Naive thymus-derived CD4-positive, alpha-beta T cell (primary cell): ENCODE data around the gene FBRSL1. TPM values are rescaled to one million over a fixed set of nuclear protein-coding genes. Genes with fewer than 3 reads are reported as not detected.
"Not testable (repeated sequence)": the region's sequence is repeated elsewhere in the genome, so short reads cannot be mapped to it uniquely, and the experiment has no call there.

ENCODE experiments used
- ATAC-seq: fragments of 150-1000 bp; cut with Tn5 transposase; 2 replicates; pipeline ENCODE4 v1.10.0; 2021; ENCODE audit warnings: mild to moderate bottlenecking, moderate library complexity
- CTCF ChIA-PET: fragments of 350-600 bp; sonication (Branson Sonifier 250); formaldehyde crosslinking; loops from one replicate; lab custom pipeline; 2021; ENCODE audit warnings: antibody characterized with exemption; lab: Charles Lee
- POLR2A ChIA-PET: fragments of 350-600 bp; sonication (Branson Sonifier 250); formaldehyde crosslinking; loops from one replicate; lab custom pipeline; 2021; ENCODE audit warnings: antibody characterized with exemption, inconsistent platforms; lab: Charles Lee
- DNase-seq, 9 donors: peaks; one replicate each; pipeline versions ENCODE4 v3.0.0 to v3.0.0-alpha.2; 2020 to 2022; ENCODE audit warnings: mixed read lengths in 1 of 9
- H3K27ac ChIP-seq: one replicate; pipeline ENCODE4 v1.7.0; 2013; ENCODE audit warnings: mild to moderate bottlenecking, low read depth, low read length, moderate library complexity
- H3K27me3 ChIP-seq, 2 donors: one replicate each; pipeline ENCODE4 v1.7.0; 2013; ENCODE audit warnings: low read length in 2 of 2, mild to moderate bottlenecking in 2 of 2, moderate library complexity in 2 of 2; ENCODE audit not compliant: control insufficient read depth in 2 of 2, insufficient read depth in 2 of 2
- H3K36me3 ChIP-seq, 3 experiments: 1 replicate in 2 of 3; 2 replicates in 1 of 3; pipeline ENCODE4 v1.7.0; 2013; ENCODE audit warnings: low read length in 3 of 3, mild to moderate bottlenecking in 3 of 3, moderate library complexity in 1 of 3; ENCODE audit not compliant: insufficient read depth in 3 of 3, control insufficient read depth in 2 of 3
- H3K4me1 ChIP-seq, 2 donors: one replicate each; pipeline ENCODE4 v1.7.0; 2013; ENCODE audit warnings: low read length in 2 of 2, mild to moderate bottlenecking in 2 of 2, moderate library complexity in 1 of 2; ENCODE audit not compliant: control insufficient read depth in 2 of 2, insufficient read depth in 2 of 2
- H3K4me3 ChIP-seq: 2 replicates; pipeline ENCODE4 v1.7.0; 2013; ENCODE audit warnings: mild to moderate bottlenecking, low read length
- H3K9me3 ChIP-seq, 3 experiments: 1 replicate in 2 of 3; 2 replicates in 1 of 3; pipeline ENCODE4 v1.7.0; 2013; ENCODE audit warnings: low read length in 3 of 3; ENCODE audit not compliant: control insufficient read depth in 2 of 3
- H3K27ac Mint-ChIP-seq, 9 donors: one replicate each; pipeline ENCODE4 v1.8.0; 2020 to 2022; ENCODE audit warnings: mixed read lengths in 9 of 9, mild to moderate bottlenecking in 8 of 9, moderate library complexity in 5 of 9, inconsistent platforms in 2 of 9
- H3K27me3 Mint-ChIP-seq, 5 donors: one replicate each; pipeline ENCODE4 v1.8.0; 2021 to 2022; ENCODE audit warnings: mixed read lengths in 5 of 5, mild to moderate bottlenecking in 1 of 5
- H3K36me3 Mint-ChIP-seq, 5 donors: one replicate each; pipeline ENCODE4 v1.8.0; 2020 to 2022; ENCODE audit warnings: mixed read lengths in 5 of 5, mild to moderate bottlenecking in 3 of 5, inconsistent platforms in 1 of 5
- H3K4me1 Mint-ChIP-seq, 7 donors: one replicate each; pipeline ENCODE4 v1.8.0; 2020 to 2022; ENCODE audit warnings: mixed read lengths in 7 of 7, mild to moderate bottlenecking in 3 of 7, inconsistent platforms in 1 of 7
- H3K4me3 Mint-ChIP-seq, 10 donors: one replicate each; pipeline ENCODE4 v1.8.0; 2020 to 2022; ENCODE audit warnings: mild to moderate bottlenecking in 10 of 10, mixed read lengths in 10 of 10, moderate library complexity in 6 of 10, inconsistent platforms in 2 of 10
- H3K9me3 Mint-ChIP-seq, 11 donors: one replicate each; pipeline ENCODE4 v1.8.0; 2020 to 2022; ENCODE audit warnings: mixed read lengths in 11 of 11, mild to moderate bottlenecking in 4 of 11, inconsistent platforms in 1 of 11, moderate library complexity in 1 of 11
- intact Hi-C, 2 donors: fragments of 100-400 bp; cut with micrococcal nuclease; formaldehyde crosslinking; loops; one replicate each; pipeline ENCODE4 v1.15.1; 2023
- polyA plus RNA-seq, 2 donors: library from polyadenylated mRNA; unstranded; fragments of 300-500 nt; fragmentation: Illumina TruSeq; gene quantifications; one replicate each; pipeline ENCODE4 v1.2.3, GENCODE V29; 2021
- total RNA-seq, 6 experiments: library from RNA in 5 of 6; stranded (reverse) in 5 of 6; gene quantifications; 1 replicate in 5 of 6; 2 replicates in 1 of 6; pipeline ENCODE4 v1.2.3 and lab custom pipeline; 2021 to 2026

The FBRSL1 gene
- total RNA-seq (100 to 1,000 TPM in 2 of 5 experiments, 10 to 100 TPM in 3; 56.3 to 105 (median 93.0) TPM), polyA plus RNA-seq (under 1 TPM; 0.77 to 0.92 TPM), total RNA-seq (lab: John Stamatoyannopoulos, UW) (89.0 reads per million, percentile 82 among the genes with 10 or more reads in this experiment)

- ATAC-seq (peak; percentile 88), DNase-seq (peak; percentile 83 to 93 (median 91))
- peak within 1 kb of the TSS; percentile 96 for H3K27ac ChIP-seq
- no peaks in the 10 kb centered on the region for H3K27me3 ChIP-seq
- peaks cover 0 to 9% (median 4%) of the 10 kb centered on the region in 5 donors for H3K36me3 Mint-ChIP-seq
- peaks cover 51 to 76% (median 63%) of the 10 kb centered on the region in 7 donors for H3K4me1 Mint-ChIP-seq
- H3K9me3 Mint-ChIP-seq = no peaks in the 10 kb centered on the region
- peaks cover 0 to 8% (median 0%) of the 10 kb centered on the region in 3 experiments for H3K36me3 ChIP-seq
- H3K27me3 Mint-ChIP-seq = no peaks in the 10 kb centered on the region
- POLR2A ChIA-PET = interaction anchor here (1.5 to 4.5 kb wide), 6 partner anchors 12 to 74 kb away, joined by 3 to 66 read pairs (median 10); no protein-coding TSS in a partner anchor
- no peaks in the 10 kb centered on the region for H3K9me3 ChIP-seq
- H3K4me3 ChIP-seq = peak within 1 kb of the TSS; percentile 83
- H3K27ac Mint-ChIP-seq = peak within 1 kb of the TSS; percentile 89 to 97 (median 94)
- CTCF ChIA-PET = no interaction called here
- peaks cover 46 to 52% of the 10 kb centered on the region in 2 donors for H3K4me1 ChIP-seq
- intact Hi-C loops = loop anchor here (1.0 to 10.0 kb wide), 11 partner anchors 12 to 545 kb away; partner anchors contain the start of genes DDX51 (in 1 of the 2), EP400 (in 1 of the 2) and NOC4L (in 1 of the 2)
- H3K4me3 Mint-ChIP-seq = peak within 1 kb of the TSS; percentile 88 to 95 (median 92)
Measured at GRCh38 chr12:132489602-132490266, at the start of gene FBRSL1. Gene FBRSL1 (plus strand): TSS chr12:132490151.

DNA sequence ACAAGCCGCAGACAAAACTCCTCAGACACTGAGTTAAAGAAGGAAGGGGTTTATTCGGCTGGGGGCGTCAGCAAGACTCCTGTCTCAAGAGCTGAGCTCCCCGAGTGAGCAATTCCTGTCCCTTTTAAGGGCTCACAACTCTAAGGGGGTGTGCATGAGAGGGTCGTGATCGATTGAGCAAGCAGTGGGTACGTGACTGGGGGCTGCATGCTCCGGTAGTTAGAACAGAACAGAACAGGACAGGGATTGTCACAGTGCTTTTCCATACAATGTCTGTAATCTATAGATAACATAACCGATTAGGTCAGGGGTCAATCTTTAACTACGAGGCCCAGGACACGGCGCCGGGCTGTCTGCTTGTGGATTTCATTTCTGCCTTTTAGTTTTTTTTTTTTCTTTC, 49.5 kb upstream of the FBRSL1 start:
- H3K27me3 ChIP-seq, H3K27me3 Mint-ChIP-seq, DNase-seq, intact Hi-C loops, H3K9me3 ChIP-seq, H3K36me3 ChIP-seq, ATAC-seq, H3K36me3 Mint-ChIP-seq, H3K27ac ChIP-seq, H3K4me3 ChIP-seq, H3K9me3 Mint-ChIP-seq: not testable (repeated sequence)
- Mint-ChIP-seq H3K4me3 (peak overlapping the region in 5 of 10 donors; percentile 34 to 78 (median 50)), H3K27ac (peak overlapping the region in 7 of 9 donors; percentile 62 to 91 (median 66)), H3K4me1 (peaks cover 30 to 84% (median 61%) of the 10 kb centered on the region in 7 donors)
- POLR2A ChIA-PET = interaction anchor here (1.2 to 3.0 kb wide), 3 partner anchors 7 to 49 kb away, joined by 3 to 18 read pairs (median 13); no protein-coding TSS in a partner anchor
- CTCF ChIA-PET = interaction anchor here (1.0 to 1.1 kb wide), 2 partner anchors 7 to 10 kb away, joined by 3 to 4 read pairs; no protein-coding TSS in a partner anchor
- H3K4me1 ChIP-seq = peaks cover 26 to 66% of the 10 kb centered on the region in 2 donors

DNA sequence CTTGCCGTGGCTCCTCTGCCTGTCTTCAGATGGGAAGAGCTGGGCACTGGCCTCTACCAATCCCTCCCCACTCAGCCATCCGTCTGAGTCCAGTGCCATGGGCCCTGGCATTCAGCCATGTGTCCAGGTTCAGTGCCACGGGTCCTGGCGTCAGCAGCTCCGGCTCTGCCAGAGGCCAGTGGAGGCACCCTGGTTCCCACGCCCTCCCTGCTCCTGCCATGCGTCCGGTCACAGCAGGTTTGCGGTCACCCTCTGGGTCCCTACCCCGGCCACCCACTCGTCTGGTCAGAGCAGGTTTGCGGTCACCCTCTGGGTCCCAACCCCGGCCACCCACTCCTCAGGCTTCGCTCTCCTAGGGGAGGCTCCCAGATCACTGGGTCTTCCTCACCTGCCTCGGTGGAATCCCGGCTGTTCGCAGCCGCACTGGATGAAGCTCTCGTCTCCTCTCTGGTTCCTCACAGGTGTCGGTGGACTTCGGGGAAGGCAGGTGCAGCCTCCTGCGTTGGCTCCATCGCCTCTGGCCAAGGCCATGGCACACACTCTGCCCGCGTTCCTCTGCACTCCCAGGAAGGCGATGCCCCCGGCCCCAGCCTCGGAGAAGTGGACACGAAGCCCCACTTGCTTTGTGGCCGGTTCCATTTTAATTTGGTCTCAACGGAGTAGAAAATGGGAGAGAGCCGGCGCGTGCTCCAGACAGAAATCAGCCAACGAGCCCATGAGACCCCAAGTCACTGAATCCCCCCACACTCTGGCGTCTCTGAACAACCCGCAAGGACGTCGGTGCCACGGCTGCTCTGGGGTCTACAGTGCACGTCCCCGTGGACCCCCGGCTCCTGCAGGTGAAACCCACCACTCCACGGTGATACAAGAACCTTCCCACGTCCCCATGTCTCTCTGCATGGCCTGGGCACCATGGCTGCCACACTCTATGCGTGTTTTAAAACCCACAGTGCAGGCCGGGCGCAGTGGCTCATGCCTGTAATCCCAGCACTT, 47.8 kb upstream of the FBRSL1 start:
- H3K36me3 ChIP-seq = no peaks in the 10 kb centered on the region
- Mint-ChIP-seq H3K9me3 (peaks cover 0 to 8% (median 0%) of the 10 kb centered on the region in 11 donors), H3K27ac (peak overlapping the region in 8 of 9 donors; percentile 21 to 100 (median 56)), H3K4me3 (peak overlapping the region in 2 of 10 donors; percentile 25 to 59), H3K36me3 (peaks cover 0 to 6% (median 5%) of the 10 kb centered on the region in 5 donors), H3K4me1 (peaks cover 30 to 83% (median 66%) of the 10 kb centered on the region in 7 donors), H3K27me3 (peaks cover 0 to 3% (median 0%) of the 10 kb centered on the region in 5 donors)
- H3K9me3 ChIP-seq = no peaks in the 10 kb centered on the region
- ChIA-PET CTCF (no interaction called here), POLR2A (interaction anchor here (0.7 to 1.4 kb wide), 3 partner anchors 9 to 46 kb away, joined by 3 to 4 read pairs (median 4); no protein-coding TSS in a partner anchor)
- H3K4me1 ChIP-seq = peaks cover 27 to 61% of the 10 kb centered on the region in 2 donors
- ATAC-seq (no peak), DNase-seq (no peak)
- no peak overlapping the region for H3K4me3 ChIP-seq
- H3K27me3 ChIP-seq = no peaks in the 10 kb centered on the region
- intact Hi-C loops = no loop called here
- H3K27ac ChIP-seq = peak overlapping the region; percentile 37

DNA sequence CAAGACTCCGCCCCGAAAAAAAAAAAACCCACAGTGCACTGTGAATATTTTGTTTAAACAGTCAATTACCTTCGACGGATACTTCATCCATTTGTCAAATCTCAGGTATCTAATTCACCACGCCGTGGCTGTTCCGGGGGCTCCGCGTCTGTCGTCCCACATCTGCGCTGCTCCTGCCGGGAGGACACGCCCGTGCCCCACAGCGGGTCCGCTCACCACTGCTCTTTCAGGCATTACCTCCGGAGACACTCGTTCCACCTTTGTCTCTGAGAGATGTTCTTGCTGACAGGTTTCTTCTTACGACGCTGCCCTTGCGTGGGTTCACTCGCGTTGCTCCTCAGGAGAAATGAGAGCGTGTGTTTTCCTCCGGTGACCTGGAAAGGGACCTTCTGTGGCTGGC, 46.9 kb upstream of the FBRSL1 start:
- intact Hi-C loops = no loop called here
- H3K27me3 Mint-ChIP-seq = peaks cover 0 to 3% (median 0%) of the 10 kb centered on the region in 5 donors
- H3K27me3 ChIP-seq = no peaks in the 10 kb centered on the region
- peaks cover 0 to 8% (median 0%) of the 10 kb centered on the region in 11 donors for H3K9me3 Mint-ChIP-seq
- peak overlapping the region in 8 of 10 donors; percentile 46 to 96 (median 66) for H3K4me3 Mint-ChIP-seq
- no peaks in the 10 kb centered on the region for H3K36me3 ChIP-seq
- peak overlapping the region; percentile 90 to 100 (median 100) for H3K27ac Mint-ChIP-seq
- peak overlapping the region; percentile 99 for H3K27ac ChIP-seq
- peaks cover 18 to 60% of the 10 kb centered on the region in 2 donors for H3K4me1 ChIP-seq
- H3K36me3 Mint-ChIP-seq = peaks cover 0 to 6% (median 5%) of the 10 kb centered on the region in 5 donors
- POLR2A ChIA-PET = interaction anchor here (0.6 to 1.2 kb wide), 2 partner anchors 20 to 38 kb away, joined by 3 read pairs; no protein-coding TSS in a partner anchor
- ATAC-seq = no peak
- no peaks in the 10 kb centered on the region for H3K9me3 ChIP-seq
- CTCF ChIA-PET = no interaction called here
- H3K4me3 ChIP-seq = no peak overlapping the region
- peaks cover 30 to 85% (median 62%) of the 10 kb centered on the region in 7 donors for H3K4me1 Mint-ChIP-seq
- DNase-seq = no peak

GRCh38 chr12:132444283-132444682, 45.7 kb upstream of the FBRSL1 start:
- Mint-ChIP-seq H3K9me3 (peaks cover 0 to 8% (median 0%) of the 10 kb centered on the region in 11 donors), H3K4me1 (peaks cover 30 to 82% (median 54%) of the 10 kb centered on the region in 7 donors), H3K36me3 (peaks cover 0 to 6% (median 5%) of the 10 kb centered on the region in 5 donors), H3K4me3 (peak overlapping the region; percentile 84 to 97 (median 90)), H3K27me3 (peaks cover 0 to 3% (median 0%) of the 10 kb centered on the region in 5 donors), H3K27ac (peak overlapping the region; percentile 98 to 100 (median 100))
- no peaks in the 10 kb centered on the region for H3K27me3 ChIP-seq
- H3K27ac ChIP-seq = peak overlapping the region; percentile 99
- H3K4me3 ChIP-seq = peak overlapping the region; percentile 34
- ATAC-seq (no peak), DNase-seq (no peak)
- ChIA-PET POLR2A (interaction anchor here (0.6 to 5.9 kb wide), 4 partner anchors 16 to 71 kb away, joined by 3 to 52 read pairs (median 4); no protein-coding TSS in a partner anchor), CTCF (interaction anchor here (0.6 kb wide), 1 partner anchor 167 kb away, joined by 3 read pairs; no protein-coding TSS in a partner anchor)
- H3K4me1 ChIP-seq = peaks cover 18 to 55% of the 10 kb centered on the region in 2 donors
- H3K9me3 ChIP-seq = no peaks in the 10 kb centered on the region
- H3K36me3 ChIP-seq = no peaks in the 10 kb centered on the region
- intact Hi-C loops = loop anchor here (2.0 kb wide), 4 partner anchors 13 to 733 kb away; partner anchors contain the start of gene SFSWAP (in 1 of the 2)
